Spleen (tissue), 7 donors: ENCODE data around the gene TCF19.

Source experiments
- POLR2A ChIP-seq, 3 donors: fragments of 450-650 bp; IDR thresholded peaks; one replicate each; pipeline ENCODE4 v1.5.1; 2017; ENCODE audit warnings: antibody characterized with exemption in 3 of 3, mild to moderate bottlenecking in 1 of 3
- POLR2AphosphoS5 ChIP-seq, 3 donors: sonication (generic); formaldehyde crosslinking; IDR thresholded peaks; one replicate each; pipeline ENCODE4 v1.5.1; 2017; ENCODE audit warnings: antibody characterized with exemption in 3 of 3
- TF ChIP-seq, protein P1 (sequence below), 11 experiments: fragments of 200-600 bp in 7 of 11; fragments of 450-650 bp in 4 of 11; sonication (generic) in 4 of 11; IDR thresholded peaks in 8 of 11; conservative IDR thresholded peaks in 3 of 11; 1 replicate in 7 of 11; 2 replicates in 4 of 11; pipeline versions ENCODE4 v1.4.0 to v1.8.0; 2016 to 2021; ENCODE audit warnings: antibody characterized with exemption in 11 of 11, inconsistent platforms in 4 of 11, mild to moderate bottlenecking in 1 of 11
- donor health status: DM: no; HTN: no; CAD: no; lungs with moderate emphysema.
- donor health status: DM: no; HTN: no; CAD: no.
- donor health status: DM: no; HTN: no; CAD: no.

DNA sequence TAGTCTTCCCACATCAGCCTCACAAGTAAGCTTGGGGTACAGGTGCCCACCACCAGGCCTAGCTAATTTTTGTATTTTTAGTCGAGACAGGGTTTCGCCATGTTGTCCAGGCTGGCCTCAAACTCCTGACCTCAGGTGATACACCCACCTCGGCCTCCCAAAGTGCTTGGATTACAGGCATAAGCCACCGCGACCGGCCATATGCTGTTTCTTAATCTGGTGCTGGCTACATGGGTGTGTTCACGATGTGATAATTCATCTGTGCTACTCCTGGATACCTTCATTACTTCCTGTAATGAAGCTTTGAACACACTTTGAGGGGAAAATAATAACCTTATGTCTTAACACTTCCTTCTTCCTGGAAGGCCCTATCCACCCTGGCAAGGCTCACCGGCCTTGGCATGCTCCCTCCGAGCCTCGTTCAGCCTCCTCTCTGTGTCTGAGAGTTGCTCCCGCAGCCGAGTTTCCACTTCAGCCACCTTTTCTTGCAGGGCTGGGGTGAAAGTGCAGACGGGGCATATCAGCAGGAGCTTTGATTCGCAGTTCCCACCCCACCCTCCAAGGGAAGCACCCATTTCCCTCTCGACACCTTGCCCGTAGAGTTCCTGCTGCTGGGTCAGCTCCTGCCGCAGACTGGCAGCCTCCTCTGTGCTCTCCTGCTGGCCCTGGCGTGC, 14.0 kb upstream of the TCF19 start:
- TF ChIP-seq POLR2A (IDR thresholded peaks at IDR 0.05), result no peak
- TF ChIP-seq, protein P1, sequence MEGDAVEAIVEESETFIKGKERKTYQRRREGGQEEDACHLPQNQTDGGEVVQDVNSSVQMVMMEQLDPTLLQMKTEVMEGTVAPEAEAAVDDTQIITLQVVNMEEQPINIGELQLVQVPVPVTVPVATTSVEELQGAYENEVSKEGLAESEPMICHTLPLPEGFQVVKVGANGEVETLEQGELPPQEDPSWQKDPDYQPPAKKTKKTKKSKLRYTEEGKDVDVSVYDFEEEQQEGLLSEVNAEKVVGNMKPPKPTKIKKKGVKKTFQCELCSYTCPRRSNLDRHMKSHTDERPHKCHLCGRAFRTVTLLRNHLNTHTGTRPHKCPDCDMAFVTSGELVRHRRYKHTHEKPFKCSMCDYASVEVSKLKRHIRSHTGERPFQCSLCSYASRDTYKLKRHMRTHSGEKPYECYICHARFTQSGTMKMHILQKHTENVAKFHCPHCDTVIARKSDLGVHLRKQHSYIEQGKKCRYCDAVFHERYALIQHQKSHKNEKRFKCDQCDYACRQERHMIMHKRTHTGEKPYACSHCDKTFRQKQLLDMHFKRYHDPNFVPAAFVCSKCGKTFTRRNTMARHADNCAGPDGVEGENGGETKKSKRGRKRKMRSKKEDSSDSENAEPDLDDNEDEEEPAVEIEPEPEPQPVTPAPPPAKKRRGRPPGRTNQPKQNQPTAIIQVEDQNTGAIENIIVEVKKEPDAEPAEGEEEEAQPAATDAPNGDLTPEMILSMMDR (IDR thresholded peaks at IDR 0.05 in 8 of 11, conservative IDR thresholded peaks at IDR 0.05 in 3 of 11), result no peak
- TF ChIP-seq POLR2AphosphoS5 (IDR thresholded peaks at IDR 0.05), result no peak
